GM12864 (cell line): ENCODE results near the gene RFTN1.

Experiments
- DNase-seq: peaks from one replicate; pipeline ENCODE4 v3.0.0-alpha.2; 2011; ENCODE audit warnings: low read depth
- H3K4me3 ChIP-seq: 2 replicates; pipeline ENCODE4 v1.5.1; 2011; ENCODE audit warnings: mild to moderate bottlenecking, low read depth, low read length, control low read depth
- CTCF ChIP-seq: IDR thresholded peaks from 2 replicates; pipeline ENCODE4 v1.5.1; 2011; ENCODE audit warnings: low read depth, mild to moderate bottlenecking, moderate library complexity, low read length, control low read depth, inconsistent platforms; ENCODE audit errors: missing control alignments

The RFTN1 gene

DNA sequence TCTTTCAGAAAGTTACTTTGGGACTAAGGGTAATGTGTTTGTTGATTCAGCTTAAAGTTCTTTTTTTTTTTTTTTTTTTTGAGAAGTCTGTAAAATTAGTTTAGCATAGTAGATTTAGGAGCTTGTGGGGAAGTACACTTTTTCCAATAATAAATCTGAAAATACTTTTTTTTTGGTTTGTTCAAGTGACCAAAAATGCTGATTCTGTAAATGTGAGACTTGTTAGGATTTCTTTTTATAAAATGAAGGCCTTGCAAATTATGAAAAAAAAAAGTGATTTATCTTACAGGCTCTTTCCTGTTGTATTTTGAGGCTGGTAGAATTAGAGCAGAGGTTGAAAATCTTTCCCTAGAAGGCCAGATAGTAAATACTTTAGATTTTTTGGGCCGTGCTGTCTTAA is 240.9 kb downstream of the RFTN1 start:
- DNase-seq, result no peak
- no peak overlapping the region for H3K4me3 ChIP-seq
- no peak for TF ChIP-seq CTCF

DNA sequence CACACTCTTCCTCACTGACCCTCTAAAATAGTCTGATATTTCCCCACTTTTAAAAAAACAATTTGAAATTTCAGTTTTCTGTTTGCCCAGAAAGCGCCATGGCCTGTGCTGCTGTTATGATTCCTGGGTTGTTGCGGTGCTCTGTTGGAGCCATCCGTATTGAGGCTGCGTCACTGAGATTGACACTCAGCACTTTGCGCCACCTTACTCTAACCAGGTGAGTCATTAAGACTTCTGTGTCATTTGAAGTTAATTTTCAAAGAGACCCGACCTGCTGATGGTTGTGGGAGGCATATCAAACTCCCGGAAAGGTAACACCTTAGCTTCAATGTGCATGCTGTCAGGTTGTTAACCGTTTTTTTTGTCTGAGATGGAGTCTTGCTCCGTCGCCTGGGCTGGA is 242.6 kb downstream of the RFTN1 start:
- no peak overlapping the region for H3K4me3 ChIP-seq
- TF ChIP-seq CTCF, result no peak
- DNase-seq, result no peak

GRCh38 chr3:16266714-16267113 is 246.8 kb downstream of the RFTN1 start:
- no peak overlapping the region for H3K4me3 ChIP-seq
- TF ChIP-seq CTCF, result no peak
- no peak for DNase-seq
